ENCODE measurements around the gene NBL1.
A peak's percentile ranks its signal among the peaks of the same experiment; 100 is the strongest.

NBL1 gene

GRCh38 chr1:19645411-19646251 lies 1.5 kb downstream of the NBL1 start:
- Histone ChIP-seq H3K9ac (ENCODE audit: low read length) (peak overlapping the region; percentile 98), H3K9me3 (ENCODE audit: control insufficient read depth, low read length) (no peaks in the 10 kb centered on the region), H3K36me3 (ENCODE audit: control insufficient read depth in 1 of 2, insufficient read depth in 2 of 2, low read depth in 1 of 2, low read length in 2 of 2) (peaks cover 3% of the 10 kb centered on the region in 2 experiments), H3K4me2 (ENCODE audit: low read length, poor library complexity, severe bottlenecking) (peak overlapping the region; percentile 84), H3K4me1 (ENCODE audit: control insufficient read depth, insufficient read depth, low read depth, low read length) (peaks cover 33% of the 10 kb centered on the region), H3K14ac (ENCODE audit: low read length in 2 of 2) (no peak overlapping the region), H4K91ac (ENCODE audit: low read length) (peak overlapping the region; percentile 53), H4K8ac (ENCODE audit: low read length) (no peak overlapping the region), H2BK12ac (ENCODE audit: low read length in 2 of 2) (no peak overlapping the region), H2BK15ac (ENCODE audit: low read depth, poor library complexity, severe bottlenecking) (peak overlapping the region; percentile 0), H2BK5ac (ENCODE audit: low read depth, low read length, poor library complexity, severe bottlenecking) (no peak overlapping the region), H3K18ac (ENCODE audit: low read depth in 1 of 2, low read length in 2 of 2) (peak overlapping the region in 1 of 2 experiments; percentile 16), H2AFZ (ENCODE audit: low read depth, low read length) (no peak overlapping the region), H2BK120ac (ENCODE audit: low read depth, low read length) (no peak overlapping the region), H3K27ac (ENCODE audit: low read length, poor library complexity, severe bottlenecking) (no peak overlapping the region), H3K27me3 (ENCODE audit: control insufficient read depth in 1 of 2, insufficient read depth in 1 of 2, low read length in 2 of 2) (no peaks in the 10 kb centered on the region), H3K23ac (ENCODE audit: low read length in 2 of 2) (peak overlapping the region in 1 of 2 experiments; percentile 77), H3K79me1 (replicated peaks; ENCODE audit: low read length, poor library complexity, severe bottlenecking) (peaks cover 15% of the 10 kb centered on the region), H3K4me3 (ENCODE audit: insufficient read depth in 1 of 2, low read depth in 1 of 2, low read length in 2 of 2) (peak overlapping the region; percentile 64 to 98), H2AK5ac (ENCODE audit: low read length, severe bottlenecking) (no peak overlapping the region), H3K4ac (ENCODE audit: low read depth in 1 of 2, low read length in 2 of 2) (no peak overlapping the region)
- DNase-seq: peak; percentile 45
- 56% methylated on average over 24 of the region's 30 CpGs for WGBS

GRCh38 chr1:19646377-19647319 lies 2.5 kb downstream of the NBL1 start:
- H3K9ac ChIP-seq (ENCODE audit: low read length): peak overlapping the region; percentile 98
- no peak overlapping the region for H3K18ac ChIP-seq (ENCODE audit: low read depth in 1 of 2, low read length in 2 of 2)
- no peak overlapping the region for H3K23ac ChIP-seq (ENCODE audit: low read length in 2 of 2)
- H2BK120ac ChIP-seq (ENCODE audit: low read depth, low read length): no peak overlapping the region
- H3K14ac ChIP-seq (ENCODE audit: low read length in 2 of 2): no peak overlapping the region
- H3K4ac ChIP-seq (ENCODE audit: low read depth in 1 of 2, low read length in 2 of 2): no peak overlapping the region
- no peak overlapping the region for H2AFZ ChIP-seq (ENCODE audit: low read depth, low read length)
- H2BK12ac ChIP-seq (ENCODE audit: low read length in 2 of 2): no peak overlapping the region
- peak overlapping the region in 1 of 2 experiments; percentile 98 for H3K4me3 ChIP-seq (ENCODE audit: insufficient read depth in 1 of 2, low read depth in 1 of 2, low read length in 2 of 2)
- no peak for DNase-seq
- H3K27me3 ChIP-seq (ENCODE audit: control insufficient read depth in 1 of 2, insufficient read depth in 1 of 2, low read length in 2 of 2): no peaks in the 10 kb centered on the region
- H2BK15ac ChIP-seq (ENCODE audit: low read depth, poor library complexity, severe bottlenecking): no peak overlapping the region
- H3K79me1 ChIP-seq (replicated peaks; ENCODE audit: low read length, poor library complexity, severe bottlenecking): peaks cover 22% of the 10 kb centered on the region
- H3K4me1 ChIP-seq (ENCODE audit: control insufficient read depth, insufficient read depth, low read depth, low read length): peaks cover 36% of the 10 kb centered on the region
- no peak overlapping the region for H3K27ac ChIP-seq (ENCODE audit: low read length, poor library complexity, severe bottlenecking)
- 94% methylated on average over 9 of the region's 9 CpGs for WGBS
- no peak overlapping the region for H4K8ac ChIP-seq (ENCODE audit: low read length)
- no peak overlapping the region for H4K91ac ChIP-seq (ENCODE audit: low read length)
- peaks cover 3 to 9% of the 10 kb centered on the region in 2 experiments for H3K36me3 ChIP-seq (ENCODE audit: control insufficient read depth in 1 of 2, insufficient read depth in 2 of 2, low read depth in 1 of 2, low read length in 2 of 2)
- no peaks in the 10 kb centered on the region for H3K9me3 ChIP-seq (ENCODE audit: control insufficient read depth, low read length)
- no peak overlapping the region for H2AK5ac ChIP-seq (ENCODE audit: low read length, severe bottlenecking)
- H3K4me2 ChIP-seq (ENCODE audit: low read length, poor library complexity, severe bottlenecking): no peak overlapping the region
- H2BK5ac ChIP-seq (ENCODE audit: low read depth, low read length, poor library complexity, severe bottlenecking): no peak overlapping the region

GRCh38 chr1:19647643-19648042 lies 3.5 kb downstream of the NBL1 start:
- Histone ChIP-seq H4K91ac (ENCODE audit: low read length) (no peak overlapping the region), H2AK5ac (ENCODE audit: low read length, severe bottlenecking) (no peak overlapping the region), H3K4me2 (ENCODE audit: low read length, poor library complexity, severe bottlenecking) (no peak overlapping the region), H3K27me3 (ENCODE audit: control insufficient read depth in 1 of 2, insufficient read depth in 1 of 2, low read length in 2 of 2) (no peaks in the 10 kb centered on the region), H2BK15ac (ENCODE audit: low read depth, poor library complexity, severe bottlenecking) (no peak overlapping the region), H3K79me1 (replicated peaks; ENCODE audit: low read length, poor library complexity, severe bottlenecking) (peaks cover 28% of the 10 kb centered on the region), H3K9ac (ENCODE audit: low read length) (peak overlapping the region; percentile 98), H2BK5ac (ENCODE audit: low read depth, low read length, poor library complexity, severe bottlenecking) (no peak overlapping the region), H3K27ac (ENCODE audit: low read length, poor library complexity, severe bottlenecking) (no peak overlapping the region), H3K23ac (ENCODE audit: low read length in 2 of 2) (no peak overlapping the region), H3K36me3 (ENCODE audit: control insufficient read depth in 1 of 2, insufficient read depth in 2 of 2, low read depth in 1 of 2, low read length in 2 of 2) (peaks cover 3 to 9% of the 10 kb centered on the region in 2 experiments), H3K4me1 (ENCODE audit: control insufficient read depth, insufficient read depth, low read depth, low read length) (peaks cover 36% of the 10 kb centered on the region), H4K8ac (ENCODE audit: low read length) (no peak overlapping the region), H3K18ac (ENCODE audit: low read depth in 1 of 2, low read length in 2 of 2) (no peak overlapping the region), H2AFZ (ENCODE audit: low read depth, low read length) (no peak overlapping the region), H2BK120ac (ENCODE audit: low read depth, low read length) (no peak overlapping the region), H3K9me3 (ENCODE audit: control insufficient read depth, low read length) (no peaks in the 10 kb centered on the region), H2BK12ac (ENCODE audit: low read length in 2 of 2) (no peak overlapping the region), H3K4me3 (ENCODE audit: insufficient read depth in 1 of 2, low read depth in 1 of 2, low read length in 2 of 2) (peak overlapping the region in 1 of 2 experiments; percentile 98), H3K14ac (ENCODE audit: low read length in 2 of 2) (no peak overlapping the region), H3K4ac (ENCODE audit: low read depth in 1 of 2, low read length in 2 of 2) (no peak overlapping the region)
- peak; percentile 25 for DNase-seq
- WGBS: 85% methylated on average over 16 of the region's 16 CpGs

- Histone ChIP-seq H2BK5ac (ENCODE audit: low read depth, low read length, poor library complexity, severe bottlenecking) (no peak overlapping the region), H3K9ac (ENCODE audit: low read length) (peak overlapping the region; percentile 98), H3K27me3 (ENCODE audit: control insufficient read depth in 1 of 2, insufficient read depth in 1 of 2, low read length in 2 of 2) (no peaks in the 10 kb centered on the region), H3K9me3 (ENCODE audit: control insufficient read depth, low read length) (no peaks in the 10 kb centered on the region), H3K14ac (ENCODE audit: low read length in 2 of 2) (no peak overlapping the region), H4K8ac (ENCODE audit: low read length) (no peak overlapping the region), H3K79me1 (replicated peaks; ENCODE audit: low read length, poor library complexity, severe bottlenecking) (peaks cover 29% of the 10 kb centered on the region), H3K36me3 (ENCODE audit: control insufficient read depth in 1 of 2, insufficient read depth in 2 of 2, low read depth in 1 of 2, low read length in 2 of 2) (peaks cover 3 to 9% of the 10 kb centered on the region in 2 experiments), H3K18ac (ENCODE audit: low read depth in 1 of 2, low read length in 2 of 2) (no peak overlapping the region), H2BK15ac (ENCODE audit: low read depth, poor library complexity, severe bottlenecking) (no peak overlapping the region), H2AK5ac (ENCODE audit: low read length, severe bottlenecking) (no peak overlapping the region), H3K4ac (ENCODE audit: low read depth in 1 of 2, low read length in 2 of 2) (no peak overlapping the region), H3K4me1 (ENCODE audit: control insufficient read depth, insufficient read depth, low read depth, low read length) (peaks cover 33% of the 10 kb centered on the region), H2AFZ (ENCODE audit: low read depth, low read length) (no peak overlapping the region), H3K4me3 (ENCODE audit: insufficient read depth in 1 of 2, low read depth in 1 of 2, low read length in 2 of 2) (peak overlapping the region in 1 of 2 experiments; percentile 98), H2BK120ac (ENCODE audit: low read depth, low read length) (no peak overlapping the region), H2BK12ac (ENCODE audit: low read length in 2 of 2) (no peak overlapping the region), H3K27ac (ENCODE audit: low read length, poor library complexity, severe bottlenecking) (no peak overlapping the region), H3K4me2 (ENCODE audit: low read length, poor library complexity, severe bottlenecking) (no peak overlapping the region), H4K91ac (ENCODE audit: low read length) (no peak overlapping the region), H3K23ac (ENCODE audit: low read length in 2 of 2) (no peak overlapping the region)
- WGBS: 83% methylated on average over 14 of the region's 14 CpGs
- no peak for DNase-seq
Observed at GRCh38 chr1:19648239-19648638, 4.1 kb downstream of the NBL1 start.
